Fibroblast of mammary gland (primary cell): ENCODE results near the gene RNF220.

Source experiments
- DNase-seq: peaks from one replicate; pipeline ENCODE4 v3.0.0-alpha.2; 2010; ENCODE audit warnings: low read depth
- H3K4me3 ChIP-seq: 2 replicates; pipeline ENCODE4 v1.5.1; 2011; ENCODE audit warnings: low read depth, mild to moderate bottlenecking, low read length, moderate library complexity; ENCODE audit not compliant: control insufficient read depth
- TF ChIP-seq, protein P1 (sequence below): conservative IDR thresholded peaks from 2 replicates; pipeline ENCODE4 v1.5.1; 2011; ENCODE audit warnings: low read depth, low read length, inconsistent platforms; ENCODE audit not compliant: control insufficient read depth, insufficient read depth

The RNF220 gene

DNA sequence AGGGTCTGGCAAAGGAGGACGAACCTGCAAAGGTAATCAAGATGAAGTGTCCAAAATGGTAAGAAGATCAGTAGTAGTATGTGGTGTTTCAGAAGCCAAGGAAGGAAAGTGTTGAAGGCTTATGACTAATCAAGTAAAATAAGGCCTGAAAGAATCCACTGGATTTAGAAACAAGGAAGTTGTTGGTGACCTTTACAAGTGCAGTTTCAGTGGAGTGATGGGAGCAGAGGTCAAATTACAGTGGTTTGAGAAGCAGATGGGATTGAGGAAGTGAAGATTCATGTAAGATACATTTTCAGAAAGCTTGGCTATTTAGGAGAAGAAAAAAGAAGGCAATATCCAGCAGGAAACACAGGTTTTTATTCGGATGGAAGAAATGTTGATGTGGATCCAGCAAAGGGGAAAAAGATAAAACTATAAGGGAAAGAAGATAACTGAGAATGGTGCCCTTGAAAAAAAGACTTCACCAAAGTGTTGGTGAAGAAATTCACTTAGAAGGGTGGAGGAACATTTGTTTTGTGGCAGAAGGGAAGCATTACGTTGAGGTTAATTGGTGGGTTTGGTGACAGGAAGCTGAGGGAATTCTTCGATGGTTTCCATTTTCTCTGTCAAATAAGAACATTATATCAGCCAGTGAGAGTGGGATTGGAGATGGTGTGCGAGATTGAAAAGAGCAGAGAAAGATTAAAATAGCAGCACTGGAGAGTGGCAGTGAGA is 271.6 kb downstream of the RNF220 start:
- no peak overlapping the region for H3K4me3 ChIP-seq
- TF ChIP-seq, protein P1, sequence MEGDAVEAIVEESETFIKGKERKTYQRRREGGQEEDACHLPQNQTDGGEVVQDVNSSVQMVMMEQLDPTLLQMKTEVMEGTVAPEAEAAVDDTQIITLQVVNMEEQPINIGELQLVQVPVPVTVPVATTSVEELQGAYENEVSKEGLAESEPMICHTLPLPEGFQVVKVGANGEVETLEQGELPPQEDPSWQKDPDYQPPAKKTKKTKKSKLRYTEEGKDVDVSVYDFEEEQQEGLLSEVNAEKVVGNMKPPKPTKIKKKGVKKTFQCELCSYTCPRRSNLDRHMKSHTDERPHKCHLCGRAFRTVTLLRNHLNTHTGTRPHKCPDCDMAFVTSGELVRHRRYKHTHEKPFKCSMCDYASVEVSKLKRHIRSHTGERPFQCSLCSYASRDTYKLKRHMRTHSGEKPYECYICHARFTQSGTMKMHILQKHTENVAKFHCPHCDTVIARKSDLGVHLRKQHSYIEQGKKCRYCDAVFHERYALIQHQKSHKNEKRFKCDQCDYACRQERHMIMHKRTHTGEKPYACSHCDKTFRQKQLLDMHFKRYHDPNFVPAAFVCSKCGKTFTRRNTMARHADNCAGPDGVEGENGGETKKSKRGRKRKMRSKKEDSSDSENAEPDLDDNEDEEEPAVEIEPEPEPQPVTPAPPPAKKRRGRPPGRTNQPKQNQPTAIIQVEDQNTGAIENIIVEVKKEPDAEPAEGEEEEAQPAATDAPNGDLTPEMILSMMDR = no peak
- peak; percentile 79 for DNase-seq

DNA sequence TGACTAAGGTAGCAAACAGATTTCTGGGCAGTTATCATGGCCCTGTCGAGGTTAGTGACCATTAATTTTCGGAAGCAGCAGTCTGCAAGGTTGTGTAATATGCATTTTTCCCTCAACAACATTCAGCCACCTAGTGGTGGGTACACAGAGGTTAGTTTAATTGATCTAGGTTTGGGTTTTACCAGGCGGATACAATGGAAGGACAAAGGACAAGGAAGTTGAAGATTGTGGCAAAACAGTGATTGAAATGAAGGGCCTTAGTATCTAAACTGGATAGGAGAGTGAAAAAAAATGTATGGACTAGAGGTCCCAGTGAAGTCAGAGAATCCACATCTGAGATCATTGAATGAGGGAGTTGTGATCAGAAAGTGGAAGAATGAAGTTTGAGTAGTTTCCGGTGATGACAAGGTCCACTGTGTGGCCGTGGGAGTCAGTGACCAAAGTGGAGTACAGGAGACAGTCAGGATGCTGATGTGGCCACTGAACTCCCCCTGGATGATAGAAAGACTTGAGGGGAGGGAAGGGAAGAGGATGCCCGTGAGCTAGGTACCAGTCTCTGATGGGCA is 272.2 kb downstream of the RNF220 start:
- peak; percentile 70 for DNase-seq
- TF ChIP-seq, protein P1 = peak; percentile 58
- no peak overlapping the region for H3K4me3 ChIP-seq

DNA sequence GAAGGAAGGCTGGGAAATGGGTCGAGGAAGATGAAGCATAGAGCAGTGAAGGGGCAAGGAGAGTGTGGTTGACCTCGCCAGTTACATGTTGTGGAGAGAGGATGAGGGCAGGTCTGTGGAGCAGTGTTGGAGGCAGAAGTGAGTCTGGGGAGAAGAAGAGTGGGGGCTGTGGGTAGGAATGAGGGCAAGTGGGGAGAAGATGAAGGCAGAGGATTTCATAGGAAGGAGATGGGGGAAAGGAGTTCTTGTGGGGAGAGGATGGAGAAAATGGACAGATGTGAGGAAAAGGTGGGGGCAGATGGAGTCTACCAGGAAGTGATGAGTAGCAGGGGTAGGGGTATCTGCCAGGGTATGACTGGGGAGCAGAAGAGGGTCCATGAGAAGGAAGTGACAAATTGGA is 273.1 kb downstream of the RNF220 start:
- no peak overlapping the region for H3K4me3 ChIP-seq
- TF ChIP-seq, protein P1 = no peak
- DNase-seq = no peak

DNA sequence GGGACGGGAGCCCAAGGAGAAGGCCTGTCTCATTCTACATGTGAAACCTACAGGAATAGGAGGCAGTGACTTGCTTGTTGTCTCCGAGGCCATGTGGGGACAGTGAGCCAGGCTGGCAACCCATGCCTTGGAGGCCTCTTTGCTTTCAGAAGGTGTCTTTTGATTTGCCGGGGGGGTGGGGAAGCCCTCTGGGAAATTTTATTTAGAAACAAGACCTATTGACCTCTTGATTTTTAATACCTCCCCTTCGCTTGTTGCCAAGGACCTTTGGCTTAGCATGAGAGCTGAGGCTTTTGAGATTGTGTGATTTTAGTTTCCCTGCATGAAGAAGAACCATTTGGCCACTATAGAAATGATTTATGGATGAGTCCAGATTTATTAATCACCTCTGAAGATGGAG is 273.6 kb downstream of the RNF220 start:
- H3K4me3 ChIP-seq = no peak overlapping the region
- DNase-seq = no peak
- TF ChIP-seq, protein P1 = no peak

DNA sequence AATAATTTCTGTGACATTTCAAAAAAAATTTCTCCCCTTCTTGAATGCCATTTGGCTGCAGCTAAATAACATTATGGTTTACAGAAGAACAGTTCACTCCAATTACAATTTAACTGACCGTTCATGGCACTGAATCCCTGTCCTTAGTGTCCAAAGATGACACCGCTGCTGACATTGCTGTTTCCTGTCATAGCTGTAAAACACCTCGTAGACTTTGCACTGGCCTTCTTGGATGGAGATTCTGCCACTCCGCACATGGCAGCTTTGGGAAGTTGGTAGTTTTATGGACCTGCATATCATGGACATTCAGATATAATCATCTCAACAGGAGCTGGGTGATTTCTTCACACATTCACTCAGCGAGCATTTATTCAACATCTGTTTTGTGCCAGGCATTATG is 274.4 kb downstream of the RNF220 start:
- TF ChIP-seq, protein P1 = no peak
- no peak overlapping the region for H3K4me3 ChIP-seq
- no peak for DNase-seq

DNA sequence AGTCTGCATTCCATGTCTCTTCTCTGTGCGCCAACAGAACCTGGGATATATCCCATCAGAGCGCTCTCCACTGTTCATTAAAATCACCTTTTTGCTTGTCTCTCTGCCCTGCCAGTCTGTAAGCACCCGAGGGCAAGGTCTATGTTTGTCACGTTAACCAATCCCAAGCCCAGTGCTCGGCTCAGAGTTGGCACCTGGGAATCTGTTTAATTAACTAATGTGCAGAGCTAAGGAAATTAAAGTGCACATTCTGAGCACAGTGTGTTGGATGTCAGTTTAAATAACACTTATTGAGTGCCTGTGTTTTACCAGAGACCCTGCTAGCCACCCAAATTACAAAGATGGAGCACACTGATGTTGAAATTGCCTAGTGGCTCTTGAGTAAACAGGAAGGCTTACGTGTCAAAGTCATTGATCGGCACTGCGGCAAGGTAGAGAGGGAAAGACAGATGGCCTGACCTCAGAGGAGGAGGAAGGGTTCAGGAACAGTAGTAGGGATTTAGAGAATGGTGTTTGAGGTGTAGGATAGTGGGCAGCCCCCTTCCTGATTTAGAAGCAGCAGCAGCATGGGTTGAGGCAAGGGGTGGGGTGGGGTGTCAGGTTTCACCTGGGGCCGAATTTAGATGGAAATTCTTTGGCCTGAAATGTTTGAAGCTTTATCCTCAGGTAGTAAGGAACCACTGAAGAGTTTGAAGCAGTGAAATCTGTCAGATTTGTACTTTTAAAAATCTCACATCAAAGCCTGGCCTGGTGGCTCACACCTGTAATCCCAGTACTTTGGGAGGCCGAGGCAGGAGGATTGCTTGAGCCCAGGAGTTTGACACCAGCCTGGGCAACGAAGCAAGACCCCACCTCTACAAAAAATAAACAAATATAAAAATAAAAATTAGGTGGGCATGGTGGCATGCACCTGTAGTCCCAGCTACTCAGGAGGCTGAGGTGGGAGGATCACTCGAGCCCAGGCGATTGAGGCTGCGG is 277.1 kb downstream of the RNF220 start:
- DNase-seq = no peak
- TF ChIP-seq, protein P1 = no peak
- H3K4me3 ChIP-seq = no peak overlapping the region
